ENCODE results near the gene ITPKB. TPM values are rescaled to one million over a fixed set of nuclear protein-coding genes. Genes with fewer than 3 reads are reported as not detected.

The ITPKB gene
- total and polyA plus RNA-seq, 7 donors: 3.9 to 14.1 (median 8.9) TPM

GRCh38 chr1:226785805-226786204, 46.7 kb upstream of the ITPKB start:
- no peaks in the 10 kb centered on the region for H3K4me1 ChIP-seq
- H3K9me3 ChIP-seq: no peaks in the 10 kb centered on the region
- H3K4me3 ChIP-seq: no peak overlapping the region
- no peak for TF ChIP-seq CTCF (IDR thresholded peaks at IDR 0.05)
- intact Hi-C loops (cut with DNase I): no loop called here
- DNase-seq: no peak
- no peaks in the 10 kb centered on the region for H3K36me3 ChIP-seq (ENCODE audit: insufficient read depth in 1 of 2, low read depth in 1 of 2)
- ATAC-seq: no peak
- no peak overlapping the region for H3K27ac ChIP-seq
- H3K27me3 ChIP-seq (ENCODE audit: insufficient read depth in 3 of 3, low read length in 2 of 3): no peaks in the 10 kb centered on the region
- 92 to 96% (median 93%) methylated on average over 2 of the region's 2 CpGs for WGBS, 3 donors

GRCh38 chr1:226784081-226785049, 45.3 kb upstream of the ITPKB start:
- ATAC-seq (peak in 1 of 4 donors; percentile 39), DNase-seq (no peak)
- H3K27ac ChIP-seq: no peak overlapping the region
- H3K9me3 ChIP-seq: no peaks in the 10 kb centered on the region
- H3K4me1 ChIP-seq: no peaks in the 10 kb centered on the region
- H3K36me3 ChIP-seq (ENCODE audit: insufficient read depth in 1 of 2, low read depth in 1 of 2): no peaks in the 10 kb centered on the region
- H3K27me3 ChIP-seq (ENCODE audit: insufficient read depth in 3 of 3, low read length in 2 of 3): no peaks in the 10 kb centered on the region
- WGBS, 3 donors: 72 to 74% (median 73%) methylated on average over 19 of the region's 19 CpGs
- TF ChIP-seq CTCF (IDR thresholded peaks at IDR 0.05): no peak
- H3K4me3 ChIP-seq: no peak overlapping the region
- intact Hi-C loops (cut with DNase I): no loop called here

- Histone ChIP-seq H3K4me3 (no peak overlapping the region), H3K36me3 (ENCODE audit: insufficient read depth in 1 of 2, low read depth in 1 of 2) (no peaks in the 10 kb centered on the region), H3K27ac (no peak overlapping the region), H3K4me1 (no peaks in the 10 kb centered on the region), H3K9me3 (no peaks in the 10 kb centered on the region), H3K27me3 (ENCODE audit: insufficient read depth in 3 of 3, low read length in 2 of 3) (no peaks in the 10 kb centered on the region)
- ATAC-seq: no peak
- intact Hi-C loops (cut with DNase I): no loop called here
- DNase-seq: no peak
- 50 to 80% (median 55%) methylated on average over 4 of the region's 4 CpGs for WGBS, 3 donors
- no peak for TF ChIP-seq CTCF (IDR thresholded peaks at IDR 0.05)
Observed at GRCh38 chr1:226782845-226783601, 43.9 kb upstream of the ITPKB start.

- intact Hi-C loops (cut with DNase I): no loop called here
- DNase-seq (no peak), ATAC-seq (no peak)
- H3K4me1 ChIP-seq: no peaks in the 10 kb centered on the region
- no peaks in the 10 kb centered on the region for H3K36me3 ChIP-seq (ENCODE audit: insufficient read depth in 1 of 2, low read depth in 1 of 2)
- no peaks in the 10 kb centered on the region for H3K27me3 ChIP-seq (ENCODE audit: insufficient read depth in 3 of 3, low read length in 2 of 3)
- H3K9me3 ChIP-seq: no peaks in the 10 kb centered on the region
- no peak for TF ChIP-seq CTCF (IDR thresholded peaks at IDR 0.05)
- WGBS, 3 donors: 87 to 88% (median 88%) methylated on average over 7 of the region's 7 CpGs
- no peak overlapping the region for H3K4me3 ChIP-seq
- H3K27ac ChIP-seq: no peak overlapping the region
Observed at GRCh38 chr1:226781937-226782609, 43.0 kb upstream of the ITPKB start.

Data from psoas muscle (tissue), 8 donors.